Neural cell (in vitro differentiated cells): Measurements from ENCODE around the gene LRMDA. TPM values are rescaled to one million over a fixed set of nuclear protein-coding genes. Genes with fewer than 3 reads are reported as not detected.

Source experiments
- H2AFZ ChIP-seq: fragments of 200-600, 300-800 bp; sonication (generic), shearing (Covaris generic); 2 replicates; pipeline ENCODE4 v1.6.0; 2014; ENCODE audit warnings: low read depth, mild to moderate bottlenecking, antibody characterized with exemption, low read length, moderate library complexity
- H3F3A ChIP-seq: fragments of 200-600 bp; shearing (Covaris generic); 2 replicates; pipeline ENCODE4 v1.6.1; 2016; ENCODE audit warnings: mild to moderate bottlenecking, moderate library complexity, mixed read lengths, antibody characterized with exemption, low read length; ENCODE audit not compliant: insufficient read depth, poor library complexity, severe bottlenecking
- H3K27ac ChIP-seq: fragments of 200-600, 300-800 bp; sonication (generic), shearing (Covaris generic); 2 replicates; pipeline ENCODE4 v1.5.1; 2014; ENCODE audit warnings: mild to moderate bottlenecking, low read length, moderate library complexity
- H3K27me3 ChIP-seq: fragments of 300-800, 200-600 bp; sonication (generic), shearing (Covaris generic); 2 replicates; pipeline ENCODE4 v1.6.0; 2014; ENCODE audit warnings: mild to moderate bottlenecking, low read depth, low read length, moderate library complexity; ENCODE audit not compliant: insufficient read depth
- H3K36me3 ChIP-seq: fragments of 300-800, 200-600 bp; sonication (generic), shearing (Covaris generic); 2 replicates; pipeline ENCODE4 v1.5.1; 2014; ENCODE audit warnings: mild to moderate bottlenecking, antibody characterized with exemption, low read length, moderate library complexity; ENCODE audit not compliant: insufficient read depth
- H3K4me2 ChIP-seq: fragments of 300-800, 200-600 bp; sonication (generic), shearing (Covaris generic); 2 replicates; pipeline ENCODE4 v1.6.0; 2014; ENCODE audit warnings: mild to moderate bottlenecking, low read length
- H3K4me3 ChIP-seq: fragments of 300-800, 200-600 bp; sonication (generic), shearing (Covaris generic); 2 replicates; pipeline ENCODE4 v1.5.1; 2014; ENCODE audit warnings: mild to moderate bottlenecking, low read length, moderate library complexity
- H3K79me2 ChIP-seq: fragments of 200-600 bp; shearing (Covaris generic); replicated peaks from 2 replicates; pipeline ENCODE4 v1.6.0; 2014; ENCODE audit warnings: mild to moderate bottlenecking, low read length, moderate library complexity; ENCODE audit not compliant: insufficient read depth
- H3K9ac ChIP-seq: fragments of 300-800, 200-600 bp; sonication (generic), shearing (Covaris generic); 2 replicates; pipeline ENCODE4 v1.6.1; 2016; ENCODE audit warnings: mild to moderate bottlenecking, low read length, mixed read lengths
- H3K9me2 ChIP-seq: fragments of 200-600 bp; shearing (Covaris generic); 2 replicates; pipeline ENCODE4 v1.6.1; 2016; ENCODE audit warnings: mild to moderate bottlenecking, low read length, mixed read lengths; ENCODE audit not compliant: insufficient read depth
- H3K9me3 ChIP-seq: fragments of 200-600, 300-800 bp; sonication (generic), shearing (Covaris generic); 2 replicates; pipeline ENCODE4 v1.6.1; 2016; ENCODE audit warnings: mild to moderate bottlenecking, mixed run types, low read length, moderate library complexity, mixed read lengths
- H4K20me1 ChIP-seq: fragments of 200-600 bp; shearing (Covaris generic); 2 replicates; pipeline ENCODE4 v1.6.1; 2016; ENCODE audit warnings: mild to moderate bottlenecking, mixed run types; ENCODE audit not compliant: insufficient read depth
- CTCF ChIP-seq: fragments of 450-650 bp; IDR thresholded peaks from 2 replicates; pipeline ENCODE4 v1.5.1; 2014; ENCODE audit warnings: antibody characterized with exemption, mild to moderate bottlenecking, moderate library complexity; ENCODE audit not compliant: poor library complexity, severe bottlenecking
- EP300 ChIP-seq: fragments of 450-650 bp; conservative IDR thresholded peaks from 2 replicates; pipeline ENCODE4 v1.6.1; 2014; ENCODE audit warnings: antibody characterized with exemption, mild to moderate bottlenecking, moderate library complexity; ENCODE audit not compliant: poor library complexity, severe bottlenecking
- EZH2 ChIP-seq: fragments of 200-600, 300-800 bp; shearing (Covaris generic), sonication (generic); IDR thresholded peaks from 2 replicates; pipeline ENCODE4 v1.6.1; 2014; ENCODE audit warnings: antibody characterized with exemption, low read length, borderline replicate concordance, mild to moderate bottlenecking; ENCODE audit not compliant: insufficient read depth, poor library complexity, severe bottlenecking
- MXI1 ChIP-seq: fragments of 450-650 bp; conservative IDR thresholded peaks from 2 replicates; pipeline ENCODE4 v1.6.1; 2014; ENCODE audit warnings: antibody characterized with exemption, mild to moderate bottlenecking; ENCODE audit not compliant: poor library complexity, severe bottlenecking
- POLR2AphosphoS5 ChIP-seq: IDR thresholded peaks from 2 replicates; pipeline ENCODE4 v1.6.1; 2012
- RAD21 ChIP-seq: fragments of 450-650 bp; conservative IDR thresholded peaks from 2 replicates; pipeline ENCODE4 v1.6.1; 2014; ENCODE audit warnings: antibody characterized with exemption, mild to moderate bottlenecking, moderate library complexity
- REST ChIP-seq: IDR thresholded peaks from 2 replicates; pipeline ENCODE4 v1.6.1; 2012; ENCODE audit warnings: borderline replicate concordance
- SMC3 ChIP-seq: fragments of 450-650 bp; conservative IDR thresholded peaks from 2 replicates; pipeline ENCODE4 v1.6.1; 2014; ENCODE audit warnings: antibody characterized with exemption, mild to moderate bottlenecking, moderate library complexity; ENCODE audit not compliant: poor library complexity
- TAF1 ChIP-seq: IDR thresholded peaks from 2 replicates; pipeline ENCODE4 v1.6.1; 2012; ENCODE audit warnings: low read depth
- polyA plus RNA-seq: library from polyadenylated mRNA; depleted of rRNA; stranded (reverse); fragments of >200 nt; gene quantifications from 2 replicates; pipeline ENCODE4 v1.2.3, GENCODE V29; 2014

LRMDA gene
- polyA plus RNA-seq, 1 donor from 2014 or later, result 5.6 TPM

GRCh38 chr10:75841266-75841665, 409.8 kb downstream of the LRMDA start:
- H3K9me2 ChIP-seq, result no peaks in the 10 kb centered on the region
- H3K36me3 ChIP-seq, result no peaks in the 10 kb centered on the region
- no peaks in the 10 kb centered on the region for H3F3A ChIP-seq
- H3K4me3 ChIP-seq, result no peak overlapping the region
- H3K27ac ChIP-seq, result no peak overlapping the region
- no peak for TF ChIP-seq SMC3
- no peak for TF ChIP-seq TAF1
- no peak for TF ChIP-seq CTCF
- TF ChIP-seq EZH2, result no peak
- TF ChIP-seq POLR2AphosphoS5, result no peak
- no peak for TF ChIP-seq RAD21
- no peak for TF ChIP-seq EP300
- TF ChIP-seq REST, result no peak
- TF ChIP-seq MXI1, result no peak
- no peak overlapping the region for H2AFZ ChIP-seq
- no peaks in the 10 kb centered on the region for H3K27me3 ChIP-seq
- H3K4me2 ChIP-seq, result no peak overlapping the region
- H3K9me3 ChIP-seq, result no peaks in the 10 kb centered on the region
- no peaks in the 10 kb centered on the region for H3K79me2 ChIP-seq
- no peaks in the 10 kb centered on the region for H4K20me1 ChIP-seq
- no peak overlapping the region for H3K9ac ChIP-seq

GRCh38 chr10:75845176-75845947, 413.9 kb downstream of the LRMDA start:
- H3F3A ChIP-seq, result no peaks in the 10 kb centered on the region
- H2AFZ ChIP-seq, result no peak overlapping the region
- TF ChIP-seq EZH2, result no peak
- no peak for TF ChIP-seq RAD21
- TF ChIP-seq SMC3, result peak; percentile 32
- TF ChIP-seq CTCF, result peak; percentile 22
- H3K27ac ChIP-seq, result no peak overlapping the region
- no peak overlapping the region for H3K4me3 ChIP-seq
- no peaks in the 10 kb centered on the region for H3K79me2 ChIP-seq
- H3K27me3 ChIP-seq, result no peaks in the 10 kb centered on the region
- no peaks in the 10 kb centered on the region for H3K36me3 ChIP-seq
- H3K4me2 ChIP-seq, result no peak overlapping the region
- H3K9me3 ChIP-seq, result no peaks in the 10 kb centered on the region
- no peaks in the 10 kb centered on the region for H4K20me1 ChIP-seq
- H3K9me2 ChIP-seq, result no peaks in the 10 kb centered on the region
- H3K9ac ChIP-seq, result no peak overlapping the region
